ENCODE measurements around the gene PHGDH.

The PHGDH gene

DNA sequence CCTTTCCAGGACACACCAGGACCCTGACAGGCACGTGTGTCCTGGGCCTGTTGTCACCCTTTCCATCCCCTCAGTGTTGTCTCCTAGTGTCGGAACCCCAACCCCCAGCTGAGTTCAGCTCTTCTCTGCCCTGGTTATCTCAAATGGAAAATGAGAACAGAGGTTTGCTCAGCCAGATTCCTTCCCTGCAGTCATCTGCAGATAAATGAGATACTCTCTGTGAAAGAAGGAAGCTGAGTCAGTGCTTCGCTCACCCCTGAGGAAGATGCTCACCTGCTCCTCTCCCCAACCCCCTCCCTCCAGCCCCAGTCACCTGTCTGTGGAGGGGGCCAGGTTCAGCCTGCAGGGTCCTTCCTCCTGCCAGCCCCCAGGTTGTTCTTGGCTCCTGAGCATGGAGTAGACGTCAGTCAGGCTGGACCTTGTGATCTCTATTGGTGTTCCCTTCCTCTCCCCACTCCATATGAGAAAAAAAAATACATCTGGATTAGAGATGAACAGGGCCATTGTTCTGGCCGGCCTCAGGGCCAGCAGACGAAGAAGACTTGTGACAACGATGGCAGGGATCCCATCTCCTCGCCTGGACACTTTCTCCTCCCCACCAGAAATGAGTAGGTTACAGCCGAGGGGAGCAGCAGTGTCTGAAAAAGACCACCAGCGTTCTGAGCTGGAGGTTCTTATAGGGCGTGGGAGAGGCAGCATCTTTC is 20.9 kb downstream of the PHGDH start:
- Histone ChIP-seq H3K9me3 (ENCODE audit: insufficient read depth, low read depth, low read length) (no peaks in the 10 kb centered on the region), H3K36me3 (ENCODE audit: insufficient read depth, low read length) (peaks cover 100% of the 10 kb centered on the region), H3K9ac (ENCODE audit: low read depth, low read length) (no peak overlapping the region), H3K27ac (ENCODE audit: low read depth, low read length) (no peak overlapping the region), H3K27me3 (ENCODE audit: insufficient read depth, low read length) (no peaks in the 10 kb centered on the region), H3K4me3 (ENCODE audit: low read length) (no peak overlapping the region), H3K4me1 (ENCODE audit: insufficient read depth, low read length) (0 out of 2 replicates have a peak, but pooled peaks cover 2% of the 10 kb centered on the region)
- WGBS, result 90% methylated on average over 11 of the region's 11 CpGs

DNA sequence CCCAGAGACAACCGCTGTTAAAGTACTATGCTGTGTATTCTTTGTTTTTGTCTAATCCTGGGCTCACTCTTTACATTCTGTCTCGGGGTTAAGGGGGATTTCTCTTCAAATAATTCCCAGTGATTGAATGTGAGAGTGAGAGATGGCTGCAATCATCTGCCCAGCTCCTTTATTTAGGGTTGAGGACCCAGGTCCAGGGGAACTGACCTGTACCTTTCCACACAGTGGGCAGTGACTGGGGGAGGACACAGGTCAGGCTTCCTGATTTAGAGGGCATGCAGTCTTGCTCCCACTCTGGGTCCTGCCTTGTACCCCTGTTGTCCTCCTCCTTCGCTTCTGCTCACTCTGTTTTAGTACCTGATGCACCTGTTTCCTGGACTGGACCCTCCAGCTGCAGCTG is 22.0 kb downstream of the PHGDH start:
- 97% methylated on average over 3 of the region's 3 CpGs for WGBS

DNA sequence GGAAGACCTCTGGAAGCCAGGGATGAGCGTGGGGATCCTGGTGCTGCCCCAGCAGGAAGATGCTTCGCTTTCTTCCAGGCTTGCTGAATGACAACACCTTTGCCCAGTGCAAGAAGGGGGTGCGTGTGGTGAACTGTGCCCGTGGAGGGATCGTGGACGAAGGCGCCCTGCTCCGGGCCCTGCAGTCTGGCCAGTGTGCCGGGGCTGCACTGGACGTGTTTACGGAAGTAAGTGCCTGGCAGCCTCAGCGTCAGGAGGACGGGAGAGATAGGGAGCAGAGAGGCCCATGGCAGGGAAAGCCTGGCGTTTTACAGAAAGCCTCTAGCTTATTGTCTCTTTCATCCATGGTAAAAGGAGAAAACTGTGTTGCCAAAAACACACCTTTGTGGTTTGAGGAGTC is 23.5 kb downstream of the PHGDH start:
- Histone ChIP-seq H3K9me3 (ENCODE audit: insufficient read depth, low read depth, low read length) (no peaks in the 10 kb centered on the region), H3K4me3 (ENCODE audit: low read length) (no peak overlapping the region), H3K9ac (ENCODE audit: low read depth, low read length) (no peak overlapping the region; the same call in 1 of the 2 replicates), H3K36me3 (ENCODE audit: insufficient read depth, low read length) (peaks cover 100% of the 10 kb centered on the region), H3K27ac (ENCODE audit: low read depth, low read length) (no peak overlapping the region), H3K4me1 (ENCODE audit: insufficient read depth, low read length) (no peaks in the 10 kb centered on the region), H3K27me3 (ENCODE audit: insufficient read depth, low read length) (no peaks in the 10 kb centered on the region)
- WGBS, result 94% methylated on average over 14 of the region's 14 CpGs

More for the DNA sequence above, 22.0 kb downstream of the PHGDH start:
- H3K4me3 ChIP-seq (ENCODE audit: low read length), result no peak overlapping the region
- no peaks in the 10 kb centered on the region for H3K4me1 ChIP-seq (ENCODE audit: insufficient read depth, low read length)
- no peaks in the 10 kb centered on the region for H3K9me3 ChIP-seq (ENCODE audit: insufficient read depth, low read depth, low read length)
- H3K27me3 ChIP-seq (ENCODE audit: insufficient read depth, low read length), result no peaks in the 10 kb centered on the region
- H3K9ac ChIP-seq (ENCODE audit: low read depth, low read length), result no peak overlapping the region
- peaks cover 100% of the 10 kb centered on the region for H3K36me3 ChIP-seq (ENCODE audit: insufficient read depth, low read length)
- H3K27ac ChIP-seq (ENCODE audit: low read depth, low read length), result no peak overlapping the region

DNA sequence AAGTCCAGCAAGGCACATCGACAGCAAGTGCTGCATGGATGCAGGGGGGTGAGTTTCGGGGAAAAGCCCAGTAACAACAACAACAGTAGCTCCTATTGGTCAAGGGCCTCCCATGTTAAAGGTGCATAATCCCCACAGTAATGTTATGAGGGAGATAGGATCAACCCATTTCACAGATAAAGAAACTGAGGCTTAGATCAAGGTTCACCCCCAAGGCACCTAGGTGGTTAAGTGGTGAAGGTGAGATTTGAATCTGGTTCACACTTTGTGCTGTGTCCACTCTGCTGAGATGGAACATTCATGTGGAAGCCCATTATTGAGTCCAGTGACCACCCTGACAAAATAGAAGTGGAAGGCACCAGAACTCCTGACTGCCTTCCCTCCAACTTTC is 24.9 kb downstream of the PHGDH start:
- Histone ChIP-seq H3K27ac (ENCODE audit: low read depth, low read length) (no peak overlapping the region), H3K4me3 (ENCODE audit: low read length) (no peak overlapping the region), H3K4me1 (ENCODE audit: insufficient read depth, low read length) (no peaks in the 10 kb centered on the region), H3K9me3 (ENCODE audit: insufficient read depth, low read depth, low read length) (no peaks in the 10 kb centered on the region), H3K9ac (ENCODE audit: low read depth, low read length) (no peak overlapping the region), H3K27me3 (ENCODE audit: insufficient read depth, low read length) (no peaks in the 10 kb centered on the region), H3K36me3 (ENCODE audit: insufficient read depth, low read length) (peaks cover 100% of the 10 kb centered on the region)
- 91% methylated on average over 2 of the region's 2 CpGs for WGBS

DNA sequence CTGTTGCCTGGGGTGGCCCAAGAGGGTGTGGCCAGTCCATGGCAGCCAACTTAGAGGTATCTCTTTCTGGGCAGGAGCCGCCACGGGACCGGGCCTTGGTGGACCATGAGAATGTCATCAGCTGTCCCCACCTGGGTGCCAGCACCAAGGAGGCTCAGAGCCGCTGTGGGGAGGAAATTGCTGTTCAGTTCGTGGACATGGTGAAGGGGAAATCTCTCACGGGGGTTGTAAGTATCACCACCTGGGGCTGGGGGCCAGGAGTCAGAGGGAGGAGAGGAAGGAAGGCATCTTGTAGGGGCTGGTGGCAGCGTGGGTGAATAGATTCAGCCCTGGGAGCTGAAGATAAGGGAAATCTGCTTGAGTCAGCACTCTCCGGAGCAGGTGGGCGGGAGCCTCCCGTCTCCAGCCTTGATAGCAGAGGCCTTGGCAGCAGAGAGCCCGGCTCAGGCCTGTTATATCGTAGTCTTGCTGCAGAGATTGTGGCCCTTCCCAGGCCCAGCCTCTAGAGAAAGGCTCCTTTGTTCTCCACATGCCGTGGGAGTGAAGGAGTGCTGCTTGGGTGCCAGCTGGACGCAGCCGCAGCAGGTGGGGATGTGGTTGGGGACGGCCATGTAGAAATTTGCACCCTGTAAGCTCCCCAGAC is 25.4 kb downstream of the PHGDH start:
- Histone ChIP-seq H3K4me1 (ENCODE audit: insufficient read depth, low read length) (no peaks in the 10 kb centered on the region), H3K4me3 (ENCODE audit: low read length) (no peak overlapping the region), H3K27ac (ENCODE audit: low read depth, low read length) (no peak overlapping the region), H3K36me3 (ENCODE audit: insufficient read depth, low read length) (peaks cover 100% of the 10 kb centered on the region), H3K9ac (ENCODE audit: low read depth, low read length) (no peak overlapping the region), H3K27me3 (ENCODE audit: insufficient read depth, low read length) (no peaks in the 10 kb centered on the region), H3K9me3 (ENCODE audit: insufficient read depth, low read depth, low read length) (no peaks in the 10 kb centered on the region)
- 87% methylated on average over 16 of the region's 16 CpGs for WGBS

DNA sequence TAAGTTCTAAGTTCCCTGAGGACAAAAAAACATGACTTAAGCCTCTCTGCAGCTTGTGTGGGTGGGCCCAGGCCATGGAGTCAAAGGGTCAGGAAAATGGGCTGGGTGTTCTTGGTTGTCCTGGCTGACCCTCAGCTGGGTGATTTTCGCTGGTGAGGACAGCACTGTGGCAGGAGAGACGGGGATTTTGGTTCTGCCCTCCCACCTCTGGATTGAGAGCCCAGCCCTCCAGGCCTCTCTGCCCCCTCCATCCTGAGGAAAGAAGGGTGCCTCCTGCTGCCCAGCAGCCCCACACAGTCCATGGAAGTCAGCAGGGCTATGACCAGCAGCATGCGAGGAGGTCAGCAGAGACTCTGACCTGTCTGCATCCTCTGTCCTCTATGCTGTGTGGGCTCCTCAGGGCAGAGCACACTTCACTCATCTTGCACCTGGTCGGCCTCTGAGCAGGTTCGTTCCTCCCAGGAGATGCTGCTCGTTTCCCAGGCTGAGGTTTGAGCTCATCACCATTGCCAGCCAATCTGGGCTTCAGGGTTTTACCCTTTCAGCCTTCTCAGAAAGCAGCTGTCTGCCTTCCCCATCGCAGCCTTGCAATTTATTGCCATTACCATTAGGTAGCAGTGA is 26.5 kb downstream of the PHGDH start:
- no peaks in the 10 kb centered on the region for H3K27me3 ChIP-seq (ENCODE audit: insufficient read depth, low read length)
- H3K27ac ChIP-seq (ENCODE audit: low read depth, low read length), result no peak overlapping the region
- H3K9me3 ChIP-seq (ENCODE audit: insufficient read depth, low read depth, low read length), result no peaks in the 10 kb centered on the region
- no peak overlapping the region for H3K9ac ChIP-seq (ENCODE audit: low read depth, low read length)
- no peaks in the 10 kb centered on the region for H3K4me1 ChIP-seq (ENCODE audit: insufficient read depth, low read length)
- 91% methylated on average over 7 of the region's 7 CpGs for WGBS
- H3K4me3 ChIP-seq (ENCODE audit: low read length), result no peak overlapping the region
- H3K36me3 ChIP-seq (ENCODE audit: insufficient read depth, low read length), result peaks cover 100% of the 10 kb centered on the region

DNA sequence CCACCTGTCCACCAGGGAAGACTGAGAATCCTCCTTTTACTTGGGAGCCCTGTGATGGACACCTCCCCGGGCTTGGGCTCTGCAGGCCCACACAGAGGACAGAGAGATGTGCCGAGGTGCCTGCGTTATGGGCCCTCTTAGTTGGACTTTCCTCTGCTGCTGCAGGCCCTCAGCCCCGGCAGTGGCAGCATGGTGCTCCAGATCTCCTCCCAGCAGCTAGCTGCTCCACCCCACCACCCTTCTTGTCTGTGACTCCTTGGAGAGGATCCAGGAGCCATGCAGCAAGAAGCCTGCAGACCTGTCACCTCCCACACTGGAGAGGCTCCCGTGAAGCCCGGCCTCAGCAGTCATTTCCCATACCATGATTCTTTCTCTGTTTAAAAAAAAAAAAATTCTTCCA is 27.4 kb downstream of the PHGDH start:
- Histone ChIP-seq H3K27ac (ENCODE audit: low read depth, low read length) (no peak overlapping the region), H3K27me3 (ENCODE audit: insufficient read depth, low read length) (no peaks in the 10 kb centered on the region), H3K36me3 (ENCODE audit: insufficient read depth, low read length) (peaks cover 98% of the 10 kb centered on the region), H3K9ac (ENCODE audit: low read depth, low read length) (no peak overlapping the region), H3K9me3 (ENCODE audit: insufficient read depth, low read depth, low read length) (no peaks in the 10 kb centered on the region), H3K4me3 (ENCODE audit: low read length) (no peak overlapping the region), H3K4me1 (ENCODE audit: insufficient read depth, low read length) (no peaks in the 10 kb centered on the region)
- WGBS, result 94% methylated on average over 6 of the region's 6 CpGs

DNA sequence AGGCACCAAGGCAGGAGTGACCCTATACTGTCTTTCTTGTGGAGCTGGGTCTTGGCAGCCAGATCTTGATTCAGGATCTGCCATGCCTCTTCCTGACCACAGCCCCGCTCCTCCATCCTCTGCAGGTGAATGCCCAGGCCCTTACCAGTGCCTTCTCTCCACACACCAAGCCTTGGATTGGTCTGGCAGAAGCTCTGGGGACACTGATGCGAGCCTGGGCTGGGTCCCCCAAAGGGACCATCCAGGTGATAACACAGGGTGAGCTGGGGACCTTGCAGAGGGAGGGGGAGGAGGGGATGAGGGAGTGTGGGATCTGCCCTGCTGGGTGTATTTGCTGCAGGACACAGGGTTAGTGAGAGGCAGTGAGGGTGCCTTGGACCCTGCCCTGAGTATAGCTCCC is 28.5 kb downstream of the PHGDH start:
- Histone ChIP-seq H3K4me1 (ENCODE audit: insufficient read depth, low read length) (no peaks in the 10 kb centered on the region; the same call in 1 of the 2 replicates), H3K27ac (ENCODE audit: low read depth, low read length) (no peak overlapping the region), H3K36me3 (ENCODE audit: insufficient read depth, low read length) (peaks cover 92% of the 10 kb centered on the region), H3K27me3 (ENCODE audit: insufficient read depth, low read length) (no peaks in the 10 kb centered on the region), H3K4me3 (ENCODE audit: low read length) (no peak overlapping the region), H3K9ac (ENCODE audit: low read depth, low read length) (no peak overlapping the region), H3K9me3 (ENCODE audit: insufficient read depth, low read depth, low read length) (no peaks in the 10 kb centered on the region)
- WGBS, result 96% methylated on average over 2 of the region's 2 CpGs

DNA sequence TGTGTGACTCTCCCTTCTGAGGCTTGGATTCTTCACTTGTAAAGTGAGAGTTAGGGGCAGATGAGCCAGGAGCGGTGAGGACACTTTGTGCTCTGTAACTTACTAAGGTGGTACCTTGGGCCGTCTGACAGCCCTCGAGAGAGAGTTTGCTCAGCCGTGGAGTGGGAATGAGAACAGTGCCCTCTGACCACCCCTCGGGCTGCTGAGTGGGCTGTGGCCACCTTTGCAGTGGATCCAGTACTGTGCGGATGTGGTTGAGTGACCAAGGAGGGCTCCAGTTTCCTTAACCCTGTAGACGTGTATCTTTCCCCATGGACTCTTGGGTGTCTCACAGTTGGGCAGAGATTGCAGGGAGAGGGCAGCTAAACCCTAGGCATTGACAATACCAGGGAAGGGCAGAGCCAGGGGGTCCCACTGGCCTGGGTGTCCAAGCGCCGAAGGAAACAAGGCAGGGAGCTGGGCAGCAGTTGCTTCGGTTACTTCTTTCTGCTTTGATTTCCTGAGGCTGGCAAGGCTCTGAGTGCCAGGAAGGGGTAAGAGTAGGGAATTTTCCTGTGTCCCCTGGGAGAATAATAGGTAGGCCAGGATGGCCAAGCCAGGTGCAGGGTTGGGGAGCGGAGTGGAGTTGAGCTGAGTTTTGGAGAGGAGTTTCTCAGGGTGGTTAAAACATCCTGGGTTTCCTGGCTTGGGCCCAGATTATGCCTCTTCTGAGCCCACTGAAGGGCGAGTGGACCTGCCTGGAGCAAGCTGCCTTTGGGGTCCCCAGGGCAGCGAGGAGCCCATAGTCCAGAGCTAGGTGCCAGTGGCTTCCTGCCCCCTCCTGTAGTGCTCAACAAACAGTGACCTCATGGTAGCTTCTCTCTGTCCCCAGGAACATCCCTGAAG is 29.4 kb downstream of the PHGDH start:
- Histone ChIP-seq H3K9me3 (ENCODE audit: insufficient read depth, low read depth, low read length) (no peaks in the 10 kb centered on the region), H3K36me3 (ENCODE audit: insufficient read depth, low read length) (peaks cover 84% of the 10 kb centered on the region), H3K9ac (ENCODE audit: low read depth, low read length) (no peak overlapping the region), H3K27ac (ENCODE audit: low read depth, low read length) (no peak overlapping the region), H3K4me3 (ENCODE audit: low read length) (no peak overlapping the region), H3K27me3 (ENCODE audit: insufficient read depth, low read length) (no peaks in the 10 kb centered on the region), H3K4me1 (ENCODE audit: insufficient read depth, low read length) (peaks cover 3% of the 10 kb centered on the region; the same call in 1 of the 2 replicates)
- 94% methylated on average over 13 of the region's 13 CpGs for WGBS

DNA sequence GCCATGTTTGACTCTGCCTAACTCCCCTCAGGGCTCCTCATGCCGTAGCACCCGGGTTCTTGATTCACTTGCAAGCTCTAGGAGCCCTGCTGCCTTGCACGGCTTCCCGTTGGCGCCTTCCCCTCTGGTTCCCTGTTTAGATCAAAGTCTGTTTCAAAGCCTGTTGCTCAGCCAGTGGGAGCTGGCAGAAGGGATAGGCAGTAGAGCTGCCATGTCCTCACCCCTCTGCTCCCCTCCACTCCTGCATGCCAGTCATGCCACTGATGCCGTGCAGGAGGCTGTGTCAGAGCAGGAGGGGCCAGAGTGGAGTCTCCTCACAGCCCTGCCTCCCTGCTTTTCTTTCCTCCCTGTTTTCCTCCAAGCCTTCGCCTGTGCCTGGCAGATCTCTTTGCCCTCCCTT is 30.5 kb downstream of the PHGDH start:
- no peak overlapping the region for H3K27ac ChIP-seq (ENCODE audit: low read depth, low read length)
- no peak overlapping the region for H3K9ac ChIP-seq (ENCODE audit: low read depth, low read length)
- no peak overlapping the region for H3K4me3 ChIP-seq (ENCODE audit: low read length)
- peaks cover 73% of the 10 kb centered on the region for H3K36me3 ChIP-seq (ENCODE audit: insufficient read depth, low read length)
- H3K27me3 ChIP-seq (ENCODE audit: insufficient read depth, low read length), result no peaks in the 10 kb centered on the region
- no peaks in the 10 kb centered on the region for H3K9me3 ChIP-seq (ENCODE audit: insufficient read depth, low read depth, low read length)
- 94% methylated on average over 7 of the region's 7 CpGs for WGBS
- H3K4me1 ChIP-seq (ENCODE audit: insufficient read depth, low read length), result peaks cover 14% of the 10 kb centered on the region; the same call in 1 of the 2 replicates

DNA sequence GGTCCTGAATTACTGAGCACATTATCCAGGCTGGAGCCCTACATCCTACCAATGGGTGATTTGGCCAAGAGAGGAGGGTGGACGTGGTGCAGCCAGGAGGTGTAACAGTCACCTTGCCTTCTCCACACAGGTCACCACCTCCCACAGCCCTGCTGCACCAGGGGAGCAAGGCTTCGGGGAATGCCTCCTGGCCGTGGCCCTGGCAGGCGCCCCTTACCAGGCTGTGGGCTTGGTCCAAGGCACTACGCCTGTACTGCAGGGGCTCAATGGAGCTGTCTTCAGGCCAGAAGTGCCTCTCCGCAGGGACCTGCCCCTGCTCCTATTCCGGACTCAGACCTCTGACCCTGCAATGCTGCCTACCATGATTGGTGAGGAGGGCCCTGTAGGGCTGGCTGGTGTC is 30.9 kb downstream of the PHGDH start:
- H3K36me3 ChIP-seq (ENCODE audit: insufficient read depth, low read length), result peaks cover 68% of the 10 kb centered on the region
- H3K4me1 ChIP-seq (ENCODE audit: insufficient read depth, low read length), result peaks cover 17% of the 10 kb centered on the region
- no peak overlapping the region for H3K27ac ChIP-seq (ENCODE audit: low read depth, low read length)

More for the DNA sequence above, 30.9 kb downstream of the PHGDH start:
- no peak overlapping the region for H3K9ac ChIP-seq (ENCODE audit: low read depth, low read length)
- no peaks in the 10 kb centered on the region for H3K27me3 ChIP-seq (ENCODE audit: insufficient read depth, low read length)
- H3K4me3 ChIP-seq (ENCODE audit: low read length), result no peak overlapping the region
- WGBS, result 81% methylated on average over 7 of the region's 7 CpGs
- no peaks in the 10 kb centered on the region for H3K9me3 ChIP-seq (ENCODE audit: insufficient read depth, low read depth, low read length)

Measured in HUES64 (cell line).